ENCODE results near the gene NECTIN3.

- TF ChIP-seq CTCF (IDR thresholded peaks at IDR 0.05) (no peak), POLR2A (IDR thresholded peaks at IDR 0.05) (no peak)
Measured at GRCh38 chr3:111197485-111197884, 125.9 kb downstream of the NECTIN3 start.
